Stimulated activated CD4-positive, alpha-beta T cell treated with anti-CD3 and anti-CD28 coated beads, Interleukin-1b, Interleukin-23, amount 100 ng/mL, for 4 hours (primary cell): ENCODE data around the gene NET1.

Experiments
- DNase-seq, 2 donors: peaks; one replicate each; pipeline ENCODE4 v3.0.0-alpha.2; 2020; ENCODE audit warnings: low read depth in 2 of 2

NET1 gene

DNA sequence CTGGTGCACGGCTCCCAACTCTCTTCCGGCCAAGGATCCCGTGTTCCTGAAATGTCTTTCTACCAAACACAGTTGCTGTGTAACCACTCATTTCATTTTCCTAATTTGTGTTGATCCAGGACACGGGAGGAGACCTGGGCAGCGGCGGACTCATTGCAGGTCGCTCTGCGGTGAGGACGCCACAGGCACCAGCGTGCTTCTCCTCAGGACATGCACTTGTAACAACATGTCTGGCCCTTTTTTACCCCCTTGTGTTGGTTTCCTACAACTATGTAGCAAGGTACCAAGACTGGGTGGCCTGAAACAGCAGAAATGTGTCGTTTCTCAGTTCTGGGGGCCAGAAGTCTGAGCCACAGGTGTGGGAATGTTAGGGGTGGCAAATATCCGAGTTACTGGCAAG is 68.8 kb downstream of the NET1 start:
- no peak for DNase-seq

DNA sequence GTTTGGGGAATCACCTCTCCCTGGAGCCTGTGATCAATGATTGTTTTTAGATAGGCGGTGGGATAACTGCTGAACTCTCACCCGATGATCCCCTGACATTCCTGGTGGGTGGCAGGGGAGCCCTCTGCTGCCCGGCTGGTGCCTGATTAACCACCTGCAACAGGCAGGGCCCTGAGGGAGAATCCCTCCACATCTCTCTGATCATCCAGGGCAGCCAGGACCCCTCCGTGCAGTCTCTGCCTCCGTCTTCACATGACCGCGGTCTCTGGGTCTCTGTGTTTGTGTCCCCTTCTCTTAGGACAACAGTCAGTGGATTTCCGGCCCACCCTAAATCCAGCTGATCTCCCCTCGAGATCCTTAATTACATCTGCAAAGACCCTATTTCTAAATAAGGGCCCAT is 69.7 kb downstream of the NET1 start:
- DNase-seq: no peak

DNA sequence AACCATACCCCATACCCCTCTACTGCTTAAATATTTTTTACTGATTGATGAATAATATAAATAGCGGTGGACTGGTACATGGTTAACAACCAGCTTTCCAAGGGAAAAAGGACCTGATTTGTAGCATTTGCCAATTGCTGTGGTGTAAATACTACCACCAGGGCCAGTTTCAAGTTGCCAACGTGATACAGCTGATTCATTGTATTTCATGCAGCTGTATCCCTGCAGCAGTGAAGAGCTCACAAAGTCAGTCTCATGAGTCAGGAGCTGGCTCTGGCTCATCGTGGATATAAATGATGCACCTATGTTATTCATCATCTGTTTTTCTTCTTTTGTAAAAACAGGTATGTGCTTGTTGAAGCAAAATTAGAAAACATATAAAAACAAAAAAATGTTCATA is 71.8 kb downstream of the NET1 start:
- no peak for DNase-seq

DNA sequence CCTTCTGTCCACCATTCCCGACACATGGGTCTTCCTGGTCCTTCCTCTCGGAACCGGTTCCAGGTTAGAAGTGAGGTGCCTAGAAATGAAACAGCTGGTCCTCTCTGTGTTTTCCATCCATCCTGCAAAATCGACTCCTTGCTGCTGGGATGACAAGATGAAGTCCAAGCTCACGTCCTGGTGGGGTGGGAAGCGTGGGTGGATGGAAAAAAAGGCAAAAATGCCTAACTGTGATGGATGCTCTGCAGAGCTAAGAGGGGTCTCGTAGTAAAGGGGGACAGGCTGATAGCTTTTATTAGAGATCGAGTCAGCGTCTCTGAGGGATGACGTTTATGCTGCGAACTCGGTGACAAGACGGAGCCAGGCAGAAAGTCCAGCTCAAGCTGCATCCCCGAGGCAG is 72.9 kb downstream of the NET1 start:
- no peak for DNase-seq

DNA sequence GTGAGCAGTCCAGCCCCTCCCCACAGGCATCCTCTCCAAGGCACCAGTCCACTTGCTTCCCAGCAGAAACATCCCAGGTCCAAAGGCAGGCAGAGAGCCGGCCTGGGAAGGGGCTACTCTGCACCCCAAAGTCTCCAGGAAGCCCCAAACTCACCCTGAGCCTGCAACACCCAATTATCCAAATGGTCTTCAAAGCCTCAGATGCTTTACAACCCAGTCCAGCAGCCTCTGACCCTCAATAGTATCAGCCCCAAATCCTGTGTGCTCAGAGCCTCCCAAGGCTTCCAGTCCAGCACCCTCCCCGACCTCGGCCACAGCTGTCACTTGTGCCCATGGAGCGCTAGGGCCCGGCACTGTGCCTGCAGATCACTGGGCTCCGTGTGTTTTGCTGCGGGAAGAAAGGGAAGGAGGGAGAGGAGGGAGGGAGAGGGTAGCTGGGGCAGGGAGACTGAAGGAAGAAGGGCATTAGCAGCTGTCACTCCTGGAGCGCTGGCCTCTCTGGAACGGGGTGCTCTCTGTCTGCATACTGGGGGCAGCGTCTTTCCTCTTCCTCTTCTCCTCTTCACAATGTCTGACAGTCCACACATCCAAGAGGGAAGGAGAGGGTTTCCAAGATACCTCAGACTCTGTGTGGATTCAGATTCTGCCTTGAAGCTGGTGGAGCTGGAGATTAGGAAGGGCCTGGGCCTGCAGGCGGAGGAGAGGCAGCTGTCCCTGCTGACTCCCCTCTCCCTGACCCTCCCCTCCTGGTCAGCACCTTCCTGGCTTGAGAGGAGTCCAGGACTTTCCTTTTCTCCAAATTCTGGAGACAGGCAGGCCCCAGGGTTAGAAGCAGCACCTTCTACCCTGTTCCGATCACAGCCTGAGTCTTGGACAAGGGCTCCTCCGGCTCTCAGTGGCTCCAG is 73.8 kb downstream of the NET1 start:
- no peak for DNase-seq

DNA sequence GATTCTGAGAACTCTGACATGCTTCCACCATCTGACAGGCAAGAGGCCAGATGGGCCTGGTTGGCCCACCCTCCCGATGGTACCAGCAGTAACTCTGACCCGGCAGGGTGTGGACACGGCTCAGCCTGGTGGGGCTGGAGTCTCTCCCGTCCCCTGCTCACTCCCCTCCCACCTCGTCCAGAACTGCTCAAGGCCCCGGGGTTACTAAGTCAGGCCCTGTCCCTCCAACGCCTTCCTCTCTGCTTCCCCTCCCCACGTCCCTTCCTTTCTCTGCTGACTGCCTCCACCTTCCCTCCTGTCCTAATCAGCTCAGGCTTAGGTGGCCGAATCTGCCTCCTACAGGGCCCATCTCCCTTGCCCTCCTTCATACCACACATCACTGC is 74.5 kb downstream of the NET1 start:
- no peak for DNase-seq

DNA sequence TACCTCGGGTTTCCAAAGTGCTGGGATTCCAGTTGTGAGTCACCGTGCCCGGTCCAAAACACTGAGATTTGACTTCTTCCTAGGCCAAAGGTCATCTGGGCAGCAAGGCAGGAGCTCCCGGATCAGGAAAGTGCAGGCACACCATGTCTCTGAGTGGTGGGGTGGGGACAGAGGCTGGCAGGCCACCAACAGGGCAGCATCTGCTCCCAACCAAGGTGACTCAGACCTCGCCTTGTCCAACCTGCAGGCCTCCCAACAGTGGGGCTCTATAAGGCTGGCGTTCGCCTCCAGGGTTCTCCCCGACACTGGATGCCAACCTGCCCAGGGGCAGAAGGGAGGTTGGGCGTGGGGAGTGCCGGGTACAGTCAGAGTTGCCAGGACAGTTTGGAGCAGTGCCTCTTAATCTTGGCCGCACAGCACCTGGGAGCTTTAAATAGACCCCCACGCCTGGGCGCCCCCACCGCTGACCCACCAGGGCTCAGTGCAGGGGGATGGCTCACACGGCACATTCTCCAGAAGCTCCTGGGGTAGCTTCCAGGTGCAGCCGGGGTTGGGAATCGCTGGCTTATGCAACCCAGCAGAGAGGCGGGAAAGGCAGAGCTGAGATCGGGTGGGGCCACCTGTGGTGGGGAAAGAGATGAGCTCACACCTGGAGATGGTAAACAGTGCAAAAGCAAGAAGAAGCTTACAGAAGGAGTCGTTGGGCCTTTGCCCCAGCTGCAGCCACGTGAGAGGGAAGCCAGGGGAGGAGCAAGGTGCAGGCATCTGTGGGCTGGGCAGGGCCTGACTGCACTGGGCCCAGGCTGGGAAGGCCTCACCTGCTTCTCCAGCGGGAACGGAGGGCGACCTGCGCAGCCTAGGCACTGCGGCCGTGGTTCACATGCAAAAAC is 76.2 kb downstream of the NET1 start:
- no peak for DNase-seq

DNA sequence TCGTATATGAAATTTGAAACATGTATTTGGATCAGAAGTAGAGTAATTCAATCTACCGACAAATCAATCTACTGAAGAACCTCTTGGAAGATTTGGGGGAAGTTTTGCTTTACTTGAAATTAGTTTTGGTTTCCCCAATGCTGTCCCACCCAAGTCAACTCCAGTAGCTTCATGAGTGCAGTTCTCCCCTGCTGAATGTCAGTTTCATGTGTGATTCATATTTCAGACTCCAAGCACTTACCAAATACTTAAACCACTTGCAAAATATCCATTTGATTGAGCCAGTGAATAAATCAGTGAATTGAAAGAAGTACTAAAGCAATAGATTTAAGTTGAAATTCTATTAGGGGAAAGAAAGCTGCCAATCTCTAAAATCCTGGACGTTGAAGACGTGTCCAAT is 77.7 kb downstream of the NET1 start:
- no peak for DNase-seq

DNA sequence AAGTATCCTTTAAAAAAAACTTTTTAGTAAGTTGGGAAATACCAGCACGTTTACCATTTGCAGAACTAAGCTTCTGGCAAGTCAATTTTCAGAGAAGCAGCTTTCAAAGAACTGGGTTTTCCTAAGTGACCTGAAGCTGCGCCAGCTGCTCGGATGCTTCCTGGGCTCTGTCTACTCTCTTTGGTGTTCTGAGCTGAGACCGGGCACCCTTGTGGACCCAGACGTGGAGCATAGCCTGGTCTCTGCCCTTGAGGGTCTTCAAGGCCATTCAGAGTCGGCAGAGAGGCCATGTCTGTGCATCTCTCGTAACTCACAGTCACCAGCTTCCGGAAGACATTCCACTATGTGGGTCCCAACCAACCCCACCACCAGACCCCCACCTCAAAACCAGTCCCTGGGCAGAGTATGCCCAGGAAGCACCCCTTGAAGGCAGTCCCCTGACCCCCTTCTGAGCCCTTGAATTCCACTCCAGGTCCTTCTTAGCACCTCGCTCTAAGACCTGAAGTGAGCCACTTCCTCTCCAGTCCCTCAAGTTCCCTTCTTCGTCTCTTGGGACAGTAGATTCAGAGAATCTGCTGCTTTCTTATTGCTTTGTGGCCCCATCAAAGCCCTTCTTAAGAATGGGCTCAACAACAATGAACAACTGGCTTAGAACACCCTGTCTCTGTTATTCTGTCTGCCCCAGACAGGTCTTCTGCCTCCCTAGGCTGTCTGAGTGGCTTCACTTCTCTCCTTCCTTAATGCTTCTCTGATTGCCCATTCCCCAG is 78.5 kb downstream of the NET1 start:
- DNase-seq: no peak

DNA sequence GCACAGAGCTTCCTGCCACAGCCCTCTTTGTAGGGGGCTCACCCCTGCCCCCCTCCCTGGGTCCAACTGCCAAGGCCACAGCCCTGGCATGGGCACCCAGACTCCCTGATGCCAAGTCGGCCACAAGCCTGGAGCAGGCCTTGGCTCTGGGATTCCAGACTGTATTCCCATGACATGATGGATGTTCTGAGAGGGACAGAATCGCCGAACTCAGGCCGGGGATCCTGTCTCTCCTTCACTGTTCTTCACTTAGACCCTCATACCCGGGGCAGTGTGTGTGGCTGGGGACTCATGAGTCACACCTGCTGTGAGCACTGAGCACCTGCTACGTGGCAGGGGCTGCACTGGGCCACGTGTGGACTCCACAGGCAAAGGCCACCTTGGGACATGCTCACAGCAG is 79.1 kb downstream of the NET1 start:
- no peak for DNase-seq

DNA sequence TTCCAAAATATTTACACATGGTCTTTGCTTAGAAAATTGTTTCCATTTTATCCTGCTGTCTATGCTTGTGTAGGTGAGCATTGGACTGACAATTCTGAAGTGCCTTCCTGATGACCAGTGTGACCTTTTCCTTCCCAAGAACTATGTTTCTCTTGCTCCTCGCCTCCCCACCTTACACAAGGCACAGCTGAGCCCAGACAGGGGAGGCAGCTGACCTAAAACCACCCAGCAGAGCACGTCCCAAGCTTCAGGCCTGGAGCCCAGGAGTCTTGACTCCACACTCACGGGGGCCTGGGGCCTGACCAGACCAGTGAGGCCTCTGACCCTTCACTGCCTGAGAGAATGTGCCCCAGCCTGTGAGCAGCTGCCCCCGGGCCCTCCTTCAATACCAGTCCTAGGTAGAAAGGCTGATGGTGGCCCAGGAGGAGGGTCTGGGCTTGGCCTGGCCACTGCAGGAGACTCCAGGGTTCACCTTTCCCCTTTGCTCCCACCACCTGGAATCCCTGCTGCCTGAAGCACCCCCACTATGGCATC is 80.0 kb downstream of the NET1 start:
- DNase-seq: no peak

DNA sequence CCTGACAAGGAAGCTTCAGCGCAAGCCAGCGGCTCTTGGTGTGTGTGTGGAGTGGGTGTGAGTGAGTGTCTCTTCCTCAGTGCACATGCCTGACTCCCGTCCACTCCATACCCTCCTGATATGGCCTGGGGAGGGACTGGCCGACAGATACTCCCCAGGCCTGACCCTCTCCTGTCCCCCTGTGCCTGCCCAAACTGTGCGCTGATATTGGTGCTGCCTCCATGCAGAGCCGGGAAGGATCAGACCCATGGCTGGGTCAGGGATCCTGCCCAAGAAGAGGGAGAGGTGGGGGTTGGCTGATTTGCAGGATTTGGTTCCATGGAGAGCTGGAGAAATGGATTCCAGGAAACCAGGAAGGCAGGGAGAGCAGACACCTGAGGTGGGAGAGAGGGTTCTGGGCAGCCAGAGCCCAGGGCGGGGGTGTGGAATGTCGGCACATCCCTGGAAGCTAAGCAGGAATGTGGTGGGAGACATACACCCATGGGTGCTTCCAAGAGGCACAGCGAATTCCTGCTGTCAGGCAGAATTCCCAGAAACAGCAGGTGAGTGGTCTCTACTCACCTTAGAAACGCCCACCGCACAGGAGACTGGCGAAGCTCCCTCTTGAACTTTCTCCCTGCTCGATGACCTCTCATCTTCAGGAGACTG is 80.7 kb downstream of the NET1 start:
- DNase-seq: no peak

DNA sequence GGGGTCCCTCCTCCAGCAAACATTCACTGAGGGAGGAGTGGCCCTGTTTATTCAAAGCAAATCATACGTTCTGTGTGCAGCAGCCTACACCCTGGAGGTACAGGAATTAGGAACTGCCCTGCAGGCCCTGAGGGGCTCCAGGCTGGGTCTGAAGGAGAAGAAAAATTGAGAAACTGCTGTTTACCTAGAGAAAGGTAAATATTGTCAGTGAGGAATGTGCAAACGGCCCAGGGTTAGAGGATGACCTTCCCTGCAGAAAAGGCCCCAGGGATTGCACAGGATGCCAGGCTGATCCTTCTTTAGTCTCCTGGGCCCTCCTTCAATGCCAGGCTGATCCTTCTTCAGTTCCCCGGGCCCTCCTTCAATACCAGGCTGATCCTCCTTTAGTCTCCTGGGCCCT is 81.3 kb downstream of the NET1 start:
- no peak for DNase-seq

DNA sequence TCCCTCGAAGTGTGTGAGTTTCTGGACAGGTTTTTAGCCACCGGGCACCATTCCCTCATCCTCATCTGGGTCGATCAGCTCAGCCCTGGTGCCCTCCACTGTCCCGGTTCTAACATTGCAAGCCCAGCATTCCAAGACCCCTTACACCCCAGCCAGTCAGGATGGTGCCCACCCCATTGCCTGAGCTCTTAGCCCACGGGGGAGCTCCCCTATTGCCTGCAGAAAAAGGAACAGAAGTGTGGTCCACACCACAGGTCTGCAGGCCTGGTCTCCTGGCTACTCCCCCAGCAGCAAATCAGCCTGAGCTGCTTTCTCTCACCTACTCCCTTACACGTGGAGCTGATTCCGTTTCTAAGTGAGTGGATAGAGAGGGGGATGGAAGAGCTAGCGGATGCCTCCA is 82.3 kb downstream of the NET1 start:
- DNase-seq: no peak

DNA sequence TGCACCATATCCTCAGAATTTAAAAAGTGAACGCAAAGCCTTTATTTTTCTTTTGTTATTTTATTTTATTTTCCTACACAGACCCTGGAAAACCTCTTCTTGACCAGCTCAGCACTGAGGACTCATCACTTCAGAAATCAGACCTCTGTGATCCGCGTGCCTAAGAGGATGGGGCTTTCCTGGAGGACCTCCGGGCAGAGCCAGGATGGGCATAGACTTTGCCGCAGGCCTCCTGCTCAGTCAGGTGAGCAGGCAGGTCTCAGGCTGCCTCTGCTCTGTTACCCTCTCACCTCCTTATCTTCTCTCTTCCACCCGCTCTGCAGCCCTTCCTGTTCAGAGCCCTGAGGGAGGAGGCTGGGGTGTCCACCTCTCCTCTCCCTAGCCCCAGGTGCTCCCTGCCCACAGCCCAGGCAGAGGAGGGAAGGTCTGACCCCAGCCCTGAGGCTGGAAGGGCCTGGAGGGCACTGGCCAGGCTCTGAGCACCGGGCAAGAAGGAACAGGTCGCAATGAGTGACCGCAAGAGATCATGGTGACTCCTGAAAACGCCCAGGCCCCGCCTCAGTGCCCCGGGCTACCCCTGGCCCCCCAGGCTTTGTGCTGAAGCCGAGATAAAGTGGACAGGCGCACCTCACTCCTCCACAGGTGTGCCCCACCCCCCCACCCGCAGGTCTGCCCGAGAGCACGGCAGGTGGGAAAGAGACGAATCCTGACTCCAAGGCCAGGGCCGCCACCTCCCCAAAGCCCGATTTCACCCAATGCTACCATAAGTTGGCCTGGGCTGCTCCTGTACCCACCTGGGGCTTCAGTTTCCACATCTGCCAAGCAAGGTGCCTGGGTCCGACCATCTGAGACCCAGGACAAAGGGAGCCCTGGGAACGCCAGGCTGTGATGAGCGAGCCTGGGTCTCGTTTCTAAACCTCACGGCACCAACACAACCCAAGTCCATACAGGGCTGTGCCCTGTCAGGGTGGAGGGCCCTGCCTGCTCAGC is 84.2 kb downstream of the NET1 start:
- DNase-seq: no peak

DNA sequence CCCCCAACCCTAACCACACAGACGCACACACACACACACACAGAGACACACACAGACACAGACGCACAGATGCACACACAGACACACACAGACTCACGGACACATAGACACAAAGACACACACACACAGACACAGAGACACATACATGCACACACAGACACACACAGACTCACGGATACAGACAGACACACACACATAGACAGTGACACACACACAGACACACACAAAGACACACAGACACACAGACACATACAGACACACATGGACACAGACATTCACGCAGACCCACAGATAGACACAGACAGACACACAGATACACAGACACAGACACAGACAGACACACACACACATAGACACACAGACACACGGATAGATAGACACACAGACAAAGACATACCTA is 84.9 kb downstream of the NET1 start:
- no peak for DNase-seq

DNA sequence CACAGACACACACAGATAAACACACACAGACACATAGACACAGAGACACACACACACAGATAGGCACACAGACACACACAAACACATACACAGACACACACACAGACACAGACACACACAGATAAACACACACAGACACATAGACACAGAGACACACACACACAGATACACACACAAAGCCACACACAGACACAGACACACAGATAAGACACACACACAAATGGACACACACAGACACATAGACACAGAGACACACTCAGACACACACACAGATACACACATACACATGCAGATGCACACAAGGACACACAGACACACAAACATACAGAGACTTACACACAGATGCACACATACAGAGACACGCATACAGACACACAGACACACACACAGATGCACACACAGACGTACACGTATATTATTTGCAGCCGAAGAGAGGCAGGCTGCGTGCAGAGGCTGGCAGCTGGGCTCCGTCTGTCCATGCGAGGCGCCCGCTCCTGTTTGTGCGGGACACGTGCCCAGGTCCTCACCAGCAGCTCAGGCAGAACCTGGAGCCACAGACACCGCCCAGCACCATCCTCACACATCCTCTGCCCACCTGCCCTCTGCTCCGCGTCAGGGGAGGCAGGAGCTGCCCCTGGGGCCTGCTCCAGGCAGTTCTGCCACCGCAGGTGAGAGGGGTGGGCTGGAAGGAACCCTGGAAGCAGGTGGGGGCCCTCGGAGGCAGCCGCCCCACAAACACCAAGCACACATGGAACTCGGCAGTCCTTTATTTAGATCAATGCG is 85.8 kb downstream of the NET1 start:
- no peak for DNase-seq

DNA sequence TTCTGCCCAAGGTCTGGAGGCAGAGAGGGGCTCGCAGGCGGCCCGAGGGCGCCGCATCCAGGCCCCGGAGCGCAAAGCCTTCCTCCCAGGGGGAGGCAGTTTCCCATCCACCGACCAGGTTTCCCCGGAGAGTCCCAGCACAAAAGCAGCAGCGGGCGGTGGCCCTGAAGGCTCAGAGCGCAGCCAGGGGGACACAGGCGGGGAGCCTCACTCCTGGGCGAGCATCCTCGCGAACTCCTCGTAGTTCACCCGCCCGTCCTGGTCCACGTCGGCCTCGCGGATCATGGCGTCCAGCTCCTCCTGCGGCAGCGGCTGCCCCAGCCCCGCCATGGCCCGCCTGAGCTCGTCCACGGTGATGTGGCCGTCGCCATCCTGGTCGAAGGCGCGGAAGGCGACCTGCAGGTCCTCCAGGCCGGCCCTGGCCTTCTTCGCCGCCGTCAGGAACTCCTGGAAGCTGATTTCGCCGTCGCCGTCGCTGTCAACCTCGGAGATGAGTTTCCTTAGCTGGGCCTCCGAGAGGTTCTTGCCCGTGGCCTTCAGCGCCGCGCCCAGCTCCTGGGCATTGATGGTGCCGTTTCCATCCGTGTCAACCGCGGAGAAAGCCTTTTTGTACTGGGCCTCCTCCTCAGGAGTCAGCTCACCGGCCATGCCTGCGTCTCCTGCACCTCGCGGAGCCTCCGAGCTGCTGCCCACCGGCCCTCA is 86.6 kb downstream of the NET1 start:
- DNase-seq: no peak
